Testis (tissue), 3 donors: ENCODE data around the gene RAB18. TPM values are rescaled to one million over a fixed set of nuclear protein-coding genes. Genes with fewer than 3 reads are reported as not detected.
"Not testable (repeated sequence)": the region's sequence is repeated elsewhere in the genome, so short reads cannot be mapped to it uniquely, and the experiment has no call there.

Source experiments
- DNase-seq: peaks from one replicate; pipeline ENCODE4 v3.0.0-alpha.2; 2019
- H3K27ac ChIP-seq, 2 donors: fragments of 200-600 bp; sonication (generic); one replicate each; pipeline ENCODE4 v1.5.1; 2019
- H3K27me3 ChIP-seq: fragments of 200-600 bp; sonication (generic); one replicate; pipeline ENCODE4 v1.5.1; 2019
- H3K36me3 ChIP-seq: fragments of 200-600 bp; sonication (generic); one replicate; pipeline ENCODE4 v1.5.1; 2017; ENCODE audit warnings: low read depth; ENCODE audit errors: missing control alignments
- H3K4me1 ChIP-seq: fragments of 200-600 bp; sonication (generic); one replicate; pipeline ENCODE4 v1.5.1; 2019
- H3K4me3 ChIP-seq, 2 donors: fragments of 200-600 bp; sonication (generic); one replicate each; pipeline ENCODE4 v1.5.1; 2017 to 2019
- H3K9me3 ChIP-seq: fragments of 200-600 bp; sonication (generic); one replicate; pipeline ENCODE4 v1.5.1; 2017
- CTCF ChIP-seq, 3 experiments: fragments of 450-650 bp in 2 of 3; fragments of 200-600 bp in 1 of 3; sonication (generic) in 1 of 3; IDR thresholded peaks; one replicate each; pipeline ENCODE4 v1.5.1; 2016 to 2019; ENCODE audit warnings: antibody characterized with exemption in 3 of 3, mild to moderate bottlenecking in 2 of 3, moderate library complexity in 1 of 3
- POLR2A ChIP-seq: fragments of 450-650 bp; IDR thresholded peaks from one replicate; pipeline ENCODE4 v1.6.1; 2017; ENCODE audit warnings: antibody characterized with exemption, mild to moderate bottlenecking, moderate library complexity
- WGBS, 2 donors: methylation state at CpG; one replicate each; pipeline ENCODE4 v1.1.5; 2018; 5-methylcytosine and 5-hydroxymethylcytosine counted together
- intact Hi-C: fragments of 100-400 bp; cut with DNase I; formaldehyde crosslinking; loops from one replicate; pipeline ENCODE4 v1.15.1; 2023; ENCODE audit warnings: low total_unique reads
- polyA plus RNA-seq: library from polyadenylated mRNA; stranded (reverse); fragments of 350-450 nt; fragmentation: Illumina TruSeq; extraction: RNeasy Lipid Tissue Mini Kit (QIAGEN cat#74804); gene quantifications from one replicate; pipeline ENCODE4 v1.2.3, GENCODE V29; 2014; ENCODE audit warnings: low read depth, low replicate concordance; ENCODE audit not compliant: insufficient read depth
- total RNA-seq, 2 donors: library from RNA; depleted of rRNA; stranded (reverse); fragments of >200 nt; gene quantifications; one replicate each; pipeline ENCODE4 v1.2.3, GENCODE V29; 2016

RAB18 gene
- total and polyA plus RNA-seq, 3 donors from 2014 or later, result 51.6 to 99.8 (median 53.1) TPM

GRCh38 chr10:27461312-27461711 lies 42.8 kb upstream of the RAB18 start:
- intact Hi-C loops, result no loop called here
- no peak for TF ChIP-seq CTCF (IDR thresholded peaks at IDR 0.05)
- Histone ChIP-seq H3K4me1 (no peaks in the 10 kb centered on the region), H3K27me3 (no peaks in the 10 kb centered on the region), H3K9me3 (no peaks in the 10 kb centered on the region), H3K36me3 (no peaks in the 10 kb centered on the region), H3K27ac (no peak overlapping the region), H3K4me3 (no peak overlapping the region)
- 93 to 100% methylated on average over 1 of the region's 1 CpG for WGBS, 2 donors
- DNase-seq, result no peak

- no peak for DNase-seq
- Histone ChIP-seq H3K27me3 (no peaks in the 10 kb centered on the region), H3K9me3 (no peaks in the 10 kb centered on the region), H3K4me1 (no peaks in the 10 kb centered on the region), H3K36me3 (no peaks in the 10 kb centered on the region), H3K27ac (no peak overlapping the region), H3K4me3 (no peak overlapping the region)
- TF ChIP-seq POLR2A (no peak), CTCF (IDR thresholded peaks at IDR 0.05) (no peak)
- 41 to 43% methylated on average over 2 of the region's 2 CpGs for WGBS, 2 donors
- intact Hi-C loops, result no loop called here
Observed at GRCh38 chr10:27463961-27464360, 40.1 kb upstream of the RAB18 start.

- Histone ChIP-seq H3K27me3 (no peaks in the 10 kb centered on the region), H3K9me3 (no peaks in the 10 kb centered on the region), H3K27ac (no peak overlapping the region), H3K4me3 (no peak overlapping the region), H3K36me3 (no peaks in the 10 kb centered on the region), H3K4me1 (no peaks in the 10 kb centered on the region)
- intact Hi-C loops, result no loop called here
- DNase-seq, result no peak
- no peak for TF ChIP-seq CTCF (IDR thresholded peaks at IDR 0.05)
- TF ChIP-seq POLR2A, result no peak
- 86 to 87% methylated on average over 3 of the region's 3 CpGs for WGBS, 2 donors
Observed at GRCh38 chr10:27464993-27465392, 39.1 kb upstream of the RAB18 start.

GRCh38 chr10:27465596-27465995 lies 38.5 kb upstream of the RAB18 start:
- H3K4me3 ChIP-seq, H3K4me1 ChIP-seq, H3K9me3 ChIP-seq, DNase-seq, intact Hi-C loops, H3K27ac ChIP-seq, H3K27me3 ChIP-seq, H3K36me3 ChIP-seq: not testable (repeated sequence)
- 82 to 86% methylated on average over 8 to 9 of the region's 9 CpGs for WGBS, 2 donors

GRCh38 chr10:27470885-27471284 lies 33.2 kb upstream of the RAB18 start:
- 52 to 55% methylated on average over 5 of the region's 5 CpGs for WGBS, 2 donors
- no peaks in the 10 kb centered on the region for H3K4me1 ChIP-seq
- no peak overlapping the region for H3K27ac ChIP-seq
- DNase-seq, result no peak
- H3K4me3 ChIP-seq, result no peak overlapping the region
- no peaks in the 10 kb centered on the region for H3K27me3 ChIP-seq
- H3K36me3 ChIP-seq, result no peaks in the 10 kb centered on the region
- no peaks in the 10 kb centered on the region for H3K9me3 ChIP-seq
- TF ChIP-seq POLR2A, result no peak
- TF ChIP-seq CTCF (IDR thresholded peaks at IDR 0.05), result no peak
- intact Hi-C loops, result no loop called here
